ENCODE results near the gene SVEP1. TPM values are rescaled to one million over a fixed set of nuclear protein-coding genes. Genes with fewer than 3 reads are reported as not detected.

Gene SVEP1
- total and polyA plus RNA-seq, 2 experiments from 2014 or later = 5.3 to 14.6 TPM

DNA sequence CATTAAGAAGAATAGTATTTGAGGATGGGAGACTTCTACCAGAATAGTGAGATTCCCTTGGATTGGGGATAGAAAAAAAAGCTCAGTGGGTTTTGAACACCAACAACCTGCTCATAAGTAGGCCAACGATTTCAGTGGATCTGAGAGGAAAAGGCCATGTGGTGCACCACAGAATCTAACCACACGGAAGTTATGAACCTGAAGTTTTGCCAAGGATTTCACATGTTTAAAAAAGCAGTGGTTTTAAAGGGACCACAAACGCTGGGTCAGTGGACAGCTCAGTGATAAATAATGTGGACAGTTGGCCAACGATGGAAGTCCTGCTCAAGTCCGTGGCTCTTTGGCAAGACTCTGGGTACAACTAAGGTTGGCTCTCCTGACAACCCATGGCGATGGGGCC is 134.6 kb downstream of the SVEP1 start:
- Histone ChIP-seq H3K27ac (no peak overlapping the region), H3K79me2 (no peaks in the 10 kb centered on the region), H3K27me3 (no peaks in the 10 kb centered on the region), H3K9me2 (replicated peaks; ENCODE audit: insufficient read depth) (no peaks in the 10 kb centered on the region), H2AFZ (no peak overlapping the region), H3K4me2 (no peak overlapping the region), H4K20me1 (ENCODE audit: insufficient read depth, poor library complexity, severe bottlenecking) (no peaks in the 10 kb centered on the region), H3K36me3 (replicated peaks; ENCODE audit: insufficient read depth, low read depth) (no peaks in the 10 kb centered on the region), H3K9me3 (ENCODE audit: low read depth) (no peaks in the 10 kb centered on the region), H3K4me1 (ENCODE audit: insufficient read depth) (no peaks in the 10 kb centered on the region), H3K4me3 (no peak overlapping the region)
- DNase-seq (ENCODE audit: low spot score) = no peak
- TF ChIP-seq EZH2phosphoT487 (IDR thresholded peaks at IDR 0.05; ENCODE audit: low read depth, severe bottlenecking, unreplicated experiment) (no peak), EZH2 (IDR thresholded peaks at IDR 0.05; ENCODE audit: borderline replicate concordance) (no peak)
- TF ChIP-seq, protein P1, sequence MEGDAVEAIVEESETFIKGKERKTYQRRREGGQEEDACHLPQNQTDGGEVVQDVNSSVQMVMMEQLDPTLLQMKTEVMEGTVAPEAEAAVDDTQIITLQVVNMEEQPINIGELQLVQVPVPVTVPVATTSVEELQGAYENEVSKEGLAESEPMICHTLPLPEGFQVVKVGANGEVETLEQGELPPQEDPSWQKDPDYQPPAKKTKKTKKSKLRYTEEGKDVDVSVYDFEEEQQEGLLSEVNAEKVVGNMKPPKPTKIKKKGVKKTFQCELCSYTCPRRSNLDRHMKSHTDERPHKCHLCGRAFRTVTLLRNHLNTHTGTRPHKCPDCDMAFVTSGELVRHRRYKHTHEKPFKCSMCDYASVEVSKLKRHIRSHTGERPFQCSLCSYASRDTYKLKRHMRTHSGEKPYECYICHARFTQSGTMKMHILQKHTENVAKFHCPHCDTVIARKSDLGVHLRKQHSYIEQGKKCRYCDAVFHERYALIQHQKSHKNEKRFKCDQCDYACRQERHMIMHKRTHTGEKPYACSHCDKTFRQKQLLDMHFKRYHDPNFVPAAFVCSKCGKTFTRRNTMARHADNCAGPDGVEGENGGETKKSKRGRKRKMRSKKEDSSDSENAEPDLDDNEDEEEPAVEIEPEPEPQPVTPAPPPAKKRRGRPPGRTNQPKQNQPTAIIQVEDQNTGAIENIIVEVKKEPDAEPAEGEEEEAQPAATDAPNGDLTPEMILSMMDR (IDR thresholded peaks at IDR 0.05; ENCODE audit: poor library complexity) = no peak
- 95% methylated on average over 6 of the region's 6 CpGs for WGBS (ENCODE audit: low lambda C conversion rate, missing lambda C conversion rate)

DNA sequence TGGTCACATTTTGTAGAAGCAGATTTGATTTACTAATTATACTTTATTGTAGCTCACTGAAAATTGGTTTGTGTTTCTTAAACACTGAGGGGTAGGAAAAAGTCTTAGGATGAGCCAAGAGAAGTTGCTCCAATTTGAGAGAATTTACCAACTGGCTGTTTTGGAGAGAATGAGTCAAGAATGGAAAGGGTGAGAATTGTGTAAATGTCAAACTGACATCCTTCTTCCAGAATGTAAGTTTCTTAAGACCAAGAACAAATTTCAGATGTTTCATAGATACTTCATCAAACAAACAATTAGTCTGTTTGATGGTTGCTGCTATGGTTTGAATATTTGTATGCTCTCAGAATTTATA is 135.7 kb downstream of the SVEP1 start:
- H3K79me2 ChIP-seq = no peaks in the 10 kb centered on the region
- no peak overlapping the region for H3K4me3 ChIP-seq
- no peak for DNase-seq (ENCODE audit: low spot score)
- no peak for TF ChIP-seq EZH2 (IDR thresholded peaks at IDR 0.05; ENCODE audit: borderline replicate concordance)
- TF ChIP-seq EZH2phosphoT487 (IDR thresholded peaks at IDR 0.05; ENCODE audit: low read depth, severe bottlenecking, unreplicated experiment) = no peak
- TF ChIP-seq, protein P1 (IDR thresholded peaks at IDR 0.05; ENCODE audit: poor library complexity) = no peak
- no peaks in the 10 kb centered on the region for H3K27me3 ChIP-seq
- no peaks in the 10 kb centered on the region for H4K20me1 ChIP-seq (ENCODE audit: insufficient read depth, poor library complexity, severe bottlenecking)
- no peaks in the 10 kb centered on the region for H3K9me2 ChIP-seq (replicated peaks; ENCODE audit: insufficient read depth)
- H3K4me1 ChIP-seq (ENCODE audit: insufficient read depth) = no peaks in the 10 kb centered on the region
- H3K27ac ChIP-seq = peak overlapping the region; percentile 10
- H2AFZ ChIP-seq = no peak overlapping the region
- H3K9me3 ChIP-seq (ENCODE audit: low read depth) = no peaks in the 10 kb centered on the region
- H3K4me2 ChIP-seq = no peak overlapping the region
- H3K36me3 ChIP-seq (replicated peaks; ENCODE audit: insufficient read depth, low read depth) = no peaks in the 10 kb centered on the region

DNA sequence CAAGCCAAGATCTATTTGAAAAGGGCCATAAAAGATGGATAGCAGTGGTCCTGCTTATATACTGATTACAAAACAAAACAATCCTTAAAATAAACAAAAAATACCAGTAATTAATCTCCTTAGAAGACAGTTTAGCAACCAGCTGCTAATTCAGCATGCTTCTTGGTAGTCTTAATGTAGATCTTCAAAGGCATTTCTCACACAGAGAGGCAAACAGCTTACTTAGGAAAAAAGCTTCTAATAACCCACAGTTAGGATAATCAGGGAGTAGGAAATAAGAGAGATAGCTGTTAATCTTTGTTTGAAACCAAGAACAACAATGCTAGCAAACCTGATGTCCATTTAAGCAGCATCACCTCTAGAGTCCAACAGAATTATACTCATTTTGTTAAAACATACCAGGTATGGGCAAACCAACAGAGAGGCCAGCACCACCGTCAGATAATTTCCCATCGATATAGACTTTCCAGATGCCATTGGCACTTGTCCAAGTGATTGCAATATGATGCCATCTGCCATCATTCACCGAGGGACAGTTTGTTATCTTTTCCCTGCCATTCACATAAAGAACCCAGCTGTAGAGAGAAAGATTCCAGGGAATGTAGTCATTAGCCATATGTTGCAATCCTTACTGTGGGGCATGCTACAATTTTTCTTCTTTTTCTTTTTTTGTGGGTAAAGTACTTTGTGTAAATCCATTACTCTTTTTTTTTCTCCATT is 136.2 kb downstream of the SVEP1 start:
- no peaks in the 10 kb centered on the region for H3K79me2 ChIP-seq
- TF ChIP-seq EZH2phosphoT487 (IDR thresholded peaks at IDR 0.05; ENCODE audit: low read depth, severe bottlenecking, unreplicated experiment) (no peak), EZH2 (IDR thresholded peaks at IDR 0.05; ENCODE audit: borderline replicate concordance) (no peak)
- TF ChIP-seq, protein P1 (IDR thresholded peaks at IDR 0.05; ENCODE audit: poor library complexity) = no peak
- no peaks in the 10 kb centered on the region for H3K9me3 ChIP-seq (ENCODE audit: low read depth)
- WGBS (ENCODE audit: low lambda C conversion rate, missing lambda C conversion rate) = 47% methylated on average over 3 of the region's 3 CpGs
- H4K20me1 ChIP-seq (ENCODE audit: insufficient read depth, poor library complexity, severe bottlenecking) = no peaks in the 10 kb centered on the region
- H3K36me3 ChIP-seq (replicated peaks; ENCODE audit: insufficient read depth, low read depth) = no peaks in the 10 kb centered on the region
- no peak overlapping the region for H3K4me2 ChIP-seq
- peak; percentile 16 for DNase-seq (ENCODE audit: low spot score)
- H2AFZ ChIP-seq = no peak overlapping the region
- no peak overlapping the region for H3K4me3 ChIP-seq
- H3K27ac ChIP-seq = peak overlapping the region; percentile 10
- no peaks in the 10 kb centered on the region for H3K27me3 ChIP-seq
- no peaks in the 10 kb centered on the region for H3K4me1 ChIP-seq (ENCODE audit: insufficient read depth)
- no peaks in the 10 kb centered on the region for H3K9me2 ChIP-seq (replicated peaks; ENCODE audit: insufficient read depth)

All from hepatocyte (in vitro differentiated cells).